NCI-H146 treated with DMSO at 0.1 percent for 48 hours (cell line): ENCODE data around the gene RNU7-1.

ENCODE experiments used
- DNase-seq: peaks from one replicate; lab custom pipeline; 2025; ENCODE audit not compliant: unreplicated experiment; lab: John Stamatoyannopoulos, UW

The RNU7-1 gene

GRCh38 chr12:6987956-6988553, 44.4 kb downstream of the RNU7-1 start:
- DNase-seq: no peak
